Aorta (tissue), 5 donors: ENCODE results near the gene SAFB2. TPM values are rescaled to one million over a fixed set of nuclear protein-coding genes. Genes with fewer than 3 reads are reported as not detected.

ENCODE experiments used
- ATAC-seq: fragments of 200-7000 bp; cut with Tn5 transposase; one replicate; pipeline ENCODE4 v1.9.1; 2022; ENCODE audit warnings: moderate library complexity; ENCODE audit not compliant: low FRiP score
- DNase-seq, 2 donors: peaks; one replicate each; pipeline ENCODE4 v3.0.0-alpha.2; 2020
- H3K27ac ChIP-seq, 2 donors: one replicate each; pipeline ENCODE4 v1.5.1; 2013; ENCODE audit warnings: low read length in 2 of 2, mild to moderate bottlenecking in 2 of 2, moderate library complexity in 2 of 2, control low read depth in 1 of 2, inconsistent platforms in 1 of 2, low read depth in 1 of 2
- H3K27me3 ChIP-seq, 2 donors: one replicate each; pipeline ENCODE4 v1.6.1; 2013; ENCODE audit warnings: control low read depth in 1 of 2, low read length in 1 of 2, mild to moderate bottlenecking in 1 of 2, moderate library complexity in 1 of 2; ENCODE audit not compliant: insufficient read depth in 2 of 2, control insufficient read depth in 1 of 2
- H3K36me3 ChIP-seq, 2 donors: one replicate each; pipeline ENCODE4 v1.6.1; 2013; ENCODE audit warnings: control low read depth in 1 of 2, low read length in 1 of 2, mild to moderate bottlenecking in 1 of 2; ENCODE audit not compliant: insufficient read depth in 2 of 2, control insufficient read depth in 1 of 2
- H3K4me1 ChIP-seq, 2 donors: one replicate each; pipeline ENCODE4 v1.6.1; 2013; ENCODE audit warnings: low read length in 2 of 2, control low read depth in 1 of 2, mild to moderate bottlenecking in 1 of 2, moderate library complexity in 1 of 2; ENCODE audit not compliant: insufficient read depth in 2 of 2, control insufficient read depth in 1 of 2
- H3K4me3 ChIP-seq, 2 donors: one replicate each; pipeline ENCODE4 v1.5.1; 2013; ENCODE audit warnings: low read length in 2 of 2, control low read depth in 1 of 2, mild to moderate bottlenecking in 1 of 2
- H3K9me3 ChIP-seq: one replicate; pipeline ENCODE4 v1.6.1; 2013; ENCODE audit warnings: mild to moderate bottlenecking, low read length; ENCODE audit not compliant: control insufficient read depth
- WGBS, 2 donors: extraction: QIAGEN DNeasy Blood & Tissue Kit; methylation state at CpG; one replicate each; pipeline ENCODE4 v1.1.7; 2013; 5-methylcytosine and 5-hydroxymethylcytosine counted together
- intact Hi-C, 2 donors: fragments of 100-400 bp; cut with DNase I; formaldehyde crosslinking; loops; one replicate each; pipeline versions ENCODE4 v1.14.2 to v1.15.0; 2022
- long read RNA-seq, 2 donors: library from polyadenylated mRNA; unstranded; transcript quantifications; one replicate each; pipeline ENCODE4 v2.0.0, GENCODE V29; 2020 to 2021
- polyA plus RNA-seq, 2 donors: library from polyadenylated mRNA; stranded (reverse); fragments of 200-250 nt; gene quantifications; one replicate each; pipeline ENCODE4 v1.2.3, GENCODE V29; 2013
- total RNA-seq, 2 donors: library from RNA; stranded (reverse); fragmentation: NEBNext Ultra II Directional; extraction: Animal tissue kit (Norgen Biotek cat#: 25700); gene quantifications; one replicate each; pipeline ENCODE4 v1.2.1, GENCODE V29; 2021
- donor health status: healthy with polysubstance abuse.
- donor health status: Bipolar disorder and iron deficiency.
- donor health status: DM: no; HTN: no; CAD: no.
- donor health status: DM: no; HTN: no; CAD: no.
- donor health status: DM: yes; HTN: yes; CAD: no.

The SAFB2 gene
- total RNA-seq (100 to 1,000 TPM in 1 of 2 donors, 10 to 100 TPM in 1; 67.1 to 113 TPM), polyA plus RNA-seq (10 to 100 TPM; 26.7 to 82.2 TPM)
- long read RNA-seq, donor 1, partial matches to known transcripts: 117 of 146 reads
- long read RNA-seq, donor 1, other reads (novel, unspliced or antisense): 29 of 146 reads
- long read RNA-seq, donor 2, partial matches to known transcripts: 27 of 43 reads
- long read RNA-seq, donor 2, other reads (novel, unspliced or antisense): 13 of 43 reads

DNA sequence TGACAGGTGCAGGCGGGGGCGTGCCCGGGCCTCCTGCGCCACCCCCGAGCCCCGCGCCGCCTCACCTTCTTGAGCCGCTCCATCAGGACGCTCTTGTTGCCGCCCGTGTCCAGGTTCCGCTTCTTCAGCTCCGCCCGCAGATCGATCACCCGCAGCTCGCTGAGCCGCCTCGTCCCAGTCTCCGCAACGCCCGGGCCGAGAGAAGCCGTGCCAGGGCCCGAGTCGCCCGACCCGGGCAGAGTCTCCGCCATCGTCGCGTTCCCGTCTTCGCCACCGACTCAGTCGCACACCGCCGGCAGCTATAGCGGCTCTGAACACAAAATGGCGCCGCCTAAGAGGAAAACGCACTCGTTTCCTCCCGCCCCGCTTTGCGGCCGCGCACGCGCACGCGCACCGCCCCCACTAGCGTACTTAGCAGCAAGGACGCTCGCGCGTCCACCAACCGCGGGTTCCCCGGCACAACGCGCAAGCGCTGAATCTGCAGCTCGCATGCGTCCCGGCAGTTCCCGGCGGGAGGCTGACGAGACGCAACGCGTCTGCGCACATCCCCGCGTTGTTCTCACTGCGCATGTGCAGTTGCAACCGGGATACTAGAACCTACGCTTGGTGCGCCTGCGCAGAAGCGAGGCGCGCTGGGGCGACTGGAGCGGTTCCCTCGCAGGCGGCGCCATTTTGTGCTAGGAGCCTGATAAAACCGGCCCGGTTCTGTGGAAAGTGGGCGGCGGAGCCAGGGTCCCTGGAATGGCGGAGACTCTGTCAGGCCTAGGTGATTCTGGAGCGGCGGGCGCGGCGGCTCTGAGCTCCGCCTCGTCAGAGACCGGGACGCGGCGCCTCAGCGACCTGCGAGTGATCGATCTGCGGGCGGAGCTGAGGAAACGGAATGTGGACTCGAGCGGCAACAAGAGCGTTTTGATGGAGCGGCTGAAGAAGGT, at the start of gene SAFB2, which contains the start of gene SAFB:
TSS of gene SAFB2 (minus strand) at position 312 of the 932 bp plus-strand sequence. CDS start at position 251, 61 bp downstream.
TSS of gene SAFB (plus strand) at position 619 of the 932 bp plus-strand sequence. CDS start at position 742, 123 bp downstream.
- Histone ChIP-seq H3K4me1 (peaks cover 0 to 5% of the 10 kb centered on the region in 2 donors), H3K36me3 (no peaks in the 10 kb centered on the region), H3K4me3 (peak within 1 kb of the TSS; percentile 95), H3K27ac (peak within 1 kb of the TSS; percentile 84 to 92), H3K27me3 (no peaks in the 10 kb centered on the region), H3K9me3 (no peaks in the 10 kb centered on the region)
- intact Hi-C loops: loop anchor here (5.0 to 10.0 kb wide), 3 partner anchors 60 to 172 kb away; partner anchors contain the start of genes CATSPERD (in 1 of the 2), DUS3L (in 1 of the 2), HSD11B1L (in 1 of the 2) and LONP1 (in 1 of the 2)
- DNase-seq: peak; percentile 100
- ATAC-seq: peak; percentile 98
- WGBS, 2 donors: 0 to 1% methylated on average over 94 to 116 of the region's 116 CpGs

- H3K9me3 ChIP-seq: no peaks in the 10 kb centered on the region
- no peak for ATAC-seq
- H3K4me1 ChIP-seq: no peaks in the 10 kb centered on the region
- no peak overlapping the region for H3K4me3 ChIP-seq
- intact Hi-C loops: no loop called here
- H3K27me3 ChIP-seq: no peaks in the 10 kb centered on the region
- 89 to 92% methylated on average over 7 of the region's 7 CpGs for WGBS, 2 donors
- DNase-seq: no peak
- no peak overlapping the region for H3K27ac ChIP-seq
- H3K36me3 ChIP-seq: peaks cover 0 to 8% of the 10 kb centered on the region in 2 donors
These were observed 49.0 kb upstream of the SAFB2 start for GRCh38 chr19:5671600-5671999.

DNA sequence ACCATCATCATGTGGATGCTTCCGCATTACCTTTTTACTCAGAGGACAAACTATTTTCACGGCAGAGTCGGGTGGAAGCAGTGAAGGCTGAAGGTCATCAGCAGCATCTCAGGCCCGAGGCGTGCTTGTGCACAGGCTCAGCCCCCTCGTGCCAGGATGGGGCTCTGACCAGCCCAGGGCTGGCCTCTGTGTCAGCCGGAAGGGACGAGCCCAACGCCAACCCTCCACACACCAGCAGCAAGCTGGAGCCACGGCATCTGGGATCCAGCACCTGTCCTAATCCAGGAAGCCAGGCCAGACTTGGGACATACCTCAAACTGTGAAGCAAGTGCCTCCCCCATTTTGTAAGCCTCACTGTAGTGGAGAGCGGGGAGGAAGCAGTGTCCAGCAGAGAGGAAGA, 46.6 kb upstream of the SAFB2 start:
- H3K9me3 ChIP-seq: no peaks in the 10 kb centered on the region
- ATAC-seq: no peak
- 80 to 83% methylated on average over 11 of the region's 11 CpGs for WGBS, 2 donors
- H3K36me3 ChIP-seq: peaks cover 4 to 10% of the 10 kb centered on the region in 2 donors
- peak in 1 of 2 donors; percentile 24 for DNase-seq
- no peaks in the 10 kb centered on the region for H3K4me1 ChIP-seq
- H3K4me3 ChIP-seq: no peak overlapping the region
- intact Hi-C loops: no loop called here
- no peak overlapping the region for H3K27ac ChIP-seq
- no peaks in the 10 kb centered on the region for H3K27me3 ChIP-seq

DNA sequence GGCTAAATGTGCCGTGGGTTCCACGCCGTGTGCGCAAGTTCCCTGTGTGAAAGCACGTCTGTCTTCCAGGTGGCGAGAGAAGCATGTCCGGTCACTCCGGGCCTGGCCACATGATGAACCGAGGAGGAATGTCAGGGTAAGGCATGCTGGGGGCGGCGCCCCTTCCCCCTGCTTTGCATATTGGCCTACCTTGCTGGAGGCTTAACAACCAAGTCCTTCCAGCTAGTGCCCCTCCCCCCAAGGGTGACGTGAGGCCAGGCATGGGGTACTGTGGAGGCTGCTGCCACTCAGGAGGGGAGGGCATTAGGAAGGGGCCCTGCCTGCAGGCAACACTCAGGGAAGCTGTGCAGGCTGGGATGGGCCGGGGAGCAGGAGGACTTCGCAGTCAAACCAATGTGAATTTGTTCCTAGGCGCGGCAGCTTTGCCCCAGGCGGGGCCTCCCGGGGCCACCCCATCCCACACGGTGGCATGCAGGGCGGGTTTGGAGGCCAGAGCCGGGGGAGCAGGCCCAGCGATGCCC, 45.2 kb upstream of the SAFB2 start:
- peak in 1 of 2 donors; percentile 70 for DNase-seq
- Histone ChIP-seq H3K9me3 (no peaks in the 10 kb centered on the region), H3K36me3 (peaks cover 4 to 17% of the 10 kb centered on the region in 2 donors), H3K27me3 (no peaks in the 10 kb centered on the region), H3K27ac (no peak overlapping the region), H3K4me3 (no peak overlapping the region), H3K4me1 (no peaks in the 10 kb centered on the region)
- WGBS, 2 donors: 82% methylated on average over 22 of the region's 22 CpGs
- intact Hi-C loops: no loop called here
- no peak for ATAC-seq

- 85 to 87% methylated on average over 26 of the region's 26 CpGs for WGBS, 2 donors
These were observed 44.5 kb upstream of the SAFB2 start for GRCh38 chr19:5666921-5667610.

GRCh38 chr19:5665781-5666513, 43.4 kb upstream of the SAFB2 start:
- WGBS, 2 donors: 60 to 62% methylated on average over 10 of the region's 10 CpGs
- H3K36me3 ChIP-seq: peaks cover 4 to 21% of the 10 kb centered on the region in 2 donors
- no peaks in the 10 kb centered on the region for H3K4me1 ChIP-seq
- H3K9me3 ChIP-seq: no peaks in the 10 kb centered on the region
- no peak overlapping the region for H3K27ac ChIP-seq
- H3K27me3 ChIP-seq: no peaks in the 10 kb centered on the region
- intact Hi-C loops: no loop called here
- peak in 1 of 2 donors; percentile 61 for DNase-seq
- no peak overlapping the region for H3K4me3 ChIP-seq
- ATAC-seq: no peak

More at GRCh38 chr19:5666921-5667610, 44.5 kb upstream of the SAFB2 start:
- Histone ChIP-seq H3K4me1 (no peaks in the 10 kb centered on the region), H3K9me3 (no peaks in the 10 kb centered on the region), H3K4me3 (no peak overlapping the region), H3K36me3 (peaks cover 4 to 17% of the 10 kb centered on the region in 2 donors), H3K27ac (no peak overlapping the region), H3K27me3 (no peaks in the 10 kb centered on the region)
- intact Hi-C loops: no loop called here
- DNase-seq (peak in 1 of 2 donors; percentile 75), ATAC-seq (no peak)

DNA sequence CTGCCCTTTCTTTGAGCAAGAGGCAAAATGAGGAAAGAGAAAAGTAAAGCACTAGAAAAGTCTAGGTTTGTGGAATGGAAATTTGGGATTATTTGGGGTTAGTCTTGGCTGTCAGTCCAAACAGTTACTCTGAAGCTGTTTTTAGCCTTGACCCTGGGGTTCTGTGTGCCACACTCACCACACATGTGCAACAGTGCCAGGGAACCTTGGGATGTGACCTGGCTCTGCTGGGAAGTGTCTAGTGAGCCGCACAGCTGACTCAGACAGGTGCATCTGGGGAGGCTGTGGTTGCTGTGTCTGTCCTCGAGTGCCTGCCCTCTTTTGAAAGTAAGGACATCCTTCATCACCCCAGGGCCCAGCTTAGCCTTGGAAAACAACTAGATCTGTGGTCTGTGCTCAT, 41.9 kb upstream of the SAFB2 start:
- Histone ChIP-seq H3K9me3 (no peaks in the 10 kb centered on the region), H3K27ac (no peak overlapping the region), H3K36me3 (peaks cover 9 to 23% of the 10 kb centered on the region in 2 donors), H3K4me3 (no peak overlapping the region), H3K27me3 (no peaks in the 10 kb centered on the region), H3K4me1 (no peaks in the 10 kb centered on the region)
- peak in 1 of 2 donors; percentile 3 for DNase-seq
- ATAC-seq: no peak
- intact Hi-C loops: no loop called here
- 87 to 97% methylated on average over 2 of the region's 2 CpGs for WGBS, 2 donors
